Stimulated activated CD8-positive, alpha-beta memory T cell treated with anti-CD3 and anti-CD28 coated beads, Interleukin-12 subunit alpha, Interleukin-12 subunit beta, amount 100 ng/mL, for 4 hours (primary cell): ENCODE data around the gene KIAA1671.
A peak's percentile ranks its signal among the peaks of the same experiment; 100 is the strongest.

Experiments
- DNase-seq: peaks from one replicate; pipeline ENCODE4 v3.0.0-alpha.2; 2020; ENCODE audit warnings: low read depth

The KIAA1671 gene

GRCh38 chr22:25092119-25092518 is 139.6 kb downstream of the KIAA1671 start:
- no peak for DNase-seq

GRCh38 chr22:25094579-25094978 is 142.1 kb downstream of the KIAA1671 start:
- no peak for DNase-seq

- no peak for DNase-seq
Measured at GRCh38 chr22:25095869-25096268, 143.4 kb downstream of the KIAA1671 start.

GRCh38 chr22:25096638-25097405 is 144.3 kb downstream of the KIAA1671 start:
- DNase-seq: no peak

GRCh38 chr22:25098445-25099081 is 146.0 kb downstream of the KIAA1671 start:
- DNase-seq: no peak

- no peak for DNase-seq
Measured at GRCh38 chr22:25099202-25099601, 146.7 kb downstream of the KIAA1671 start.

- no peak for DNase-seq
Measured at GRCh38 chr22:25100402-25100801, 147.9 kb downstream of the KIAA1671 start.

- DNase-seq: no peak
Measured at GRCh38 chr22:25100948-25101347, 148.4 kb downstream of the KIAA1671 start.

GRCh38 chr22:25101501-25101900 is 149.0 kb downstream of the KIAA1671 start:
- no peak for DNase-seq

GRCh38 chr22:25101986-25102385 is 149.5 kb downstream of the KIAA1671 start:
- no peak for DNase-seq

GRCh38 chr22:25102722-25103121 is 150.2 kb downstream of the KIAA1671 start:
- DNase-seq: no peak

GRCh38 chr22:25104367-25104766 is 151.9 kb downstream of the KIAA1671 start:
- DNase-seq: no peak

GRCh38 chr22:25105817-25106650 is 153.5 kb downstream of the KIAA1671 start:
- DNase-seq: no peak

GRCh38 chr22:25109878-25110595 is 157.5 kb downstream of the KIAA1671 start:
- DNase-seq: no peak

- DNase-seq: no peak
Measured at GRCh38 chr22:25110596-25110845, 158.0 kb downstream of the KIAA1671 start.

- DNase-seq: peak; percentile 17
Measured at GRCh38 chr22:25110846-25111578, 158.5 kb downstream of the KIAA1671 start.

- no peak for DNase-seq
Measured at GRCh38 chr22:25111579-25112517, 159.3 kb downstream of the KIAA1671 start.

- DNase-seq: no peak
Measured at GRCh38 chr22:25112538-25113253, 160.2 kb downstream of the KIAA1671 start.

GRCh38 chr22:25113316-25113721 is 160.8 kb downstream of the KIAA1671 start:
- no peak for DNase-seq
